ENCODE data around the gene NID1.

NID1 gene

GRCh38 chr1:236063919-236064673, 794 bp downstream of the NID1 start:
- DNase-seq (ENCODE audit: low spot score): peak; percentile 52

DNA sequence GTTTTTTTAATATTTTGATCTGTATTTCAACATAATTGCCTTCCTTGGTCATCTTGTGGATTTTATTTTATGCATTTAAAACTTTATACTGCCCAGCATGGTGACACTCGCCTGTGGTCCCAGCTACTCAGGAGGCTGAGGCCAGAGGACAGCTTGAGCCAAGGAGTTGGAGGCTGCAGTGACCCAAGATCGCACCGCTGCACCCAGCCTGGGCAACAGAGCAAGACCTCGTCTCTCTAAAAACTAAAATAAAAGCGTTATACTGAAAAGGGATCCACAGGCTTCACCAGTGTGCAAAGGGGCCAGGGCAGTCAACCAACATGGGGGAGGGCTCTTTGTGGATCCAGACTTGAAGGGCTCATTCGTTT, 1.4 kb downstream of the NID1 start:
- no peak for DNase-seq (ENCODE audit: low spot score)

GRCh38 chr1:236060286-236060685, 4.6 kb downstream of the NID1 start:
- DNase-seq (ENCODE audit: low spot score): no peak

DNA sequence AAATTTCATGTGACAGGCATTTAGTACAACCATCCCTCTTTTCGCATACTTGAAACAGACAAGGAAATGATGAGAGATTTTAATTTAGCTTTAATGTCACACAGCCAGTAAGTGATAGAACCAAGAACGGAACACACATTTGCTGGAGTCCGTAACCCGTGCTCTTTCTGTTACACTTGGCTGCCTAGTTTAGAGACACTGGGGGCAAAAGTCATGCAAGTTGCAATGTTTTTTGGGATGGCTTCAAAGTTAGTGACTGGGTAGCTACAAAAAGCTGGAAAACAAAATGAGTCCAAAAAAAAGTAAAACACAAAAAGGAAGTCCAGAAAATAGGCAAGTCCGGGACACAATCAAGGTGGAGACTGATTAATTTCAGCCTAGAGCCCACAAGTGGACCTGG, 5.9 kb downstream of the NID1 start:
- no peak for DNase-seq (ENCODE audit: low spot score)

DNA sequence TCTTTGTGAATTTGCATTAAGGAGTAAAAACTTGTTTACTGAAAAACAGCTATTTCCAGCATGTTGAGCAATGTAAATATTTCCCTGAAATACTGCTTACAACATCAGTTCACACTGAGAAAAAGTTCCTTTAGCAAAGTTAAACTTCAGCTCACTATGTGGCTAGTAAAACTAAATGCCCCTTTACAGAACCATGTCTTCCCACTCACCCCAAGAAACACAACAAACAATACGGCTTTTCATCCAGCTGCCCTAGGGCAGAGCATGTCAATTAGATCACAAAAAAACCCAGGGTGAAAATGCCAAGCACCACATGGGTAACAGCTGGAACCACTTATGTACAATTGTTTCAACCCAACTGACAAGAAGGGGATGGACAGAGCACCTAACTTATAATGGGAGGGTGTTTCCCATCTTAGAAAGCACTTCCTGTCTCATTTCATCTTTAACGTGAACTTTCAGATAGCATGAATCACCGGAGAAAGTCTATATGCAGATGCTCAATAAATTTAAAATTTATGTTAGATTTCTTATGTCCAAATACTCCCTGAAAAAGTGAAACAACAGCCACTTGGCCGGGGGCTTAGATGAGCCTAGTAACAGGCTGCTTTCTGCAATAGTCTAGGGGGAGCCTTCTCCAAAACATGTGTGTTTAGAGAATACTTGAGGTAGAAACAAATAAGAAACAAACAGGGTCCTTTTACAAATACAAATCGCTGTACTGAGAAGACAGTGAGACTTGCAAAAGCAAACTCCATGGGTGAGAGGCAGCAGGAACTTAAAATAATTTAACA, 6.6 kb downstream of the NID1 start:
- no peak for DNase-seq (ENCODE audit: low spot score)

DNA sequence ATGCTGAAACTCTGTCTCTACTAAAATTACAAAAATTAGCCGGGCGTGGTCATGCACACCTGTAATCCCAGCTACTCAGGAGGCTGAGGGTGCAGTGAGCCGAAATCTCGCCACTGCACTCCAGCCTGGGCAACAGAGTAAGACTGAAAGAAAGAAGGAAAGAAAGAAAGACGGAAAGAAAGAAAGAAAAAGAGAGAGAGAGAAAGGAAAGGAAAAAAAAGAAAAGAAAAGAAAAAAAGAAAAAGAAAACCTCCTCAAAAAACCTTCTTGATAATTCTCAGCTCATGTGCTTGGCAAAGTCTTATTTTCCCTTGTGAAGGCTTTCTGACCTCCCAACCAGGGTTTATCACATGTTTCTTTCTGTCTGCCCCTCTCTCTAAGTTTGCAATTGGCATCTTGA, 7.3 kb downstream of the NID1 start:
- DNase-seq (ENCODE audit: low spot score): no peak

GRCh38 chr1:236052232-236052993, 12.5 kb downstream of the NID1 start:
- no peak for DNase-seq (ENCODE audit: low spot score)

- peak; percentile 6 for DNase-seq (ENCODE audit: low spot score)
Measured at GRCh38 chr1:236051242-236051791, 13.6 kb downstream of the NID1 start.

DNA sequence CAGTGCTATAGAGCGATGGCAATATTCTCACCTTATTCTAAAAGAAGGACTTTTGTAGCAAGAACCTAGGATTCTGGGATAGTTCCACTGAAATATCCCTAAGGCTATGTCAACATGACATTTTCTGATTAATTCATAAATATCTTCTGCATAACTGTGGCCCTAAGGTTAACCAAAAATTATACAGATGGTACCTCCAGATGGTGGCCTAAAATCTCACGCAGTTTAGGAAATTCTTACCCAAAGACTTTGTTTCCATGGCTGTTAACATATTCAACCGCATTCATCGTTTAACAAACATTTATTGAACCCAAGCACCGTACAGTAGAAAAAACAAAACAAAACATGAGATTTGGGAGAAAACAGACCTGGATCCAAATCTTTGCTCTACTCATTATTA, 19.1 kb downstream of the NID1 start:
- DNase-seq (ENCODE audit: low spot score): peak; percentile 52

GRCh38 chr1:236044341-236044740, 20.5 kb downstream of the NID1 start:
- DNase-seq (ENCODE audit: low spot score): no peak

- no peak for DNase-seq (ENCODE audit: low spot score)
Measured at GRCh38 chr1:236041631-236042618, 23.0 kb downstream of the NID1 start.

DNA sequence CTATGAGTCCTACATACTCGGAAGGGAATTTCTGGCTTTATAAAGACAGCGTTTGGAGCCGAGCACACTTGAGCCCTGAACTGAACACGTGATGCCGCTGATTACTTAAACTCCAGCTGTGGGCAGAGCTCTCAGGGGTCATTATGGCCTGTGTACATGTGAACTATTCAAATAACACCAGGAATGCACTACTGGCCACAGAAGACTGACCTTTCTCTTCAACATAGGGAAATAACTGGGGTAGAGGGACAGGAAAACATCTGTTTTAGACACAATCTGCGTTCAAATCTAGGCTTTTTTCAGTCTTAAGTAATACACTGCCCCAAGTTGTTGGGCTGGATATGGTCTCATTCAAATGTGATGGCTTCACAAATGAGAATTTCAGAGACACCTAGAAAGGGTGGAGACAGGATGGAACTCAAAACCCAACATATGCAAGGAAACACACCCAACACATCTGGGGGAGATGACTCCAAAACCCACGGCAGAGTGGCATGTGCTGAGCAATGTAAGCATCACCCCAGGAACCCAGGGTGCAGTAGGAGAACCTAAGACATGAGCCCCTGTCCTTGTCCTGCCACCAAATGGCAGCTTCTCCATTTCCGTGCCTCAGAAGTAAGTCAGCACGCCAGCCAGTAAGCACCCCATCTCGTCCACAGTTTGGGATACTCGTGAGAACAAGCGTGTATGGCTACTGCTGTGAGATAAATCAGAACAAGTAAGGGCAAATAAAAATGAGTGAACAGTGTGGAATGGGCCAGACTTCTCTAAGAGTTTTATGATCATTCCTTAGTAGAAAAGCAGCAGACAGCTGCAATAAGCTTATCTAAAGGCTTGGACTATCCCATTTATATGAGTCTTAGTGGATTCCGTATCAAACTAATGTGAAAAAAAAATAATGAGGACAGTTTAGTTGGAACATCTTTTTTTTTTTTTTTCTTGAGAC, 24.9 kb downstream of the NID1 start:
- no peak for DNase-seq (ENCODE audit: low spot score)

DNA sequence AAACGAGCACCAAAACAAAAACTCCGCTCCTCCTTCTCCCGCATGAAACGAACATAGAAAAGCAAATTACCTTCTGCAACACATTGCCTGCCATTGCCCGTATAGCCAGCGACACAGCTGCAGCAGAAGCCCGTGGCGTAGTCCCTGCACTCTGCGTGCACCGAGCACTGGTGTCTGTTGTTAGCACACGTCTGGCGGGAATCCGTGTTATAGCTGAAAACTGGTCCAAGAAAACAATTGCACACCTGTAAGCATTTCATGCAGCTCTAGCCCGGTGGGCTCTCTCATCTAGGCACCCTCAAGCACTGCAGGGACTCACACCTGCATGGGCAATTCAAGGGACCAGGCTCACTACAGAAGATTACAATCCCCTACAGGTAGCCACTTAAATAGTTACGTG, 26.9 kb downstream of the NID1 start:
- DNase-seq (ENCODE audit: low spot score): no peak

DNA sequence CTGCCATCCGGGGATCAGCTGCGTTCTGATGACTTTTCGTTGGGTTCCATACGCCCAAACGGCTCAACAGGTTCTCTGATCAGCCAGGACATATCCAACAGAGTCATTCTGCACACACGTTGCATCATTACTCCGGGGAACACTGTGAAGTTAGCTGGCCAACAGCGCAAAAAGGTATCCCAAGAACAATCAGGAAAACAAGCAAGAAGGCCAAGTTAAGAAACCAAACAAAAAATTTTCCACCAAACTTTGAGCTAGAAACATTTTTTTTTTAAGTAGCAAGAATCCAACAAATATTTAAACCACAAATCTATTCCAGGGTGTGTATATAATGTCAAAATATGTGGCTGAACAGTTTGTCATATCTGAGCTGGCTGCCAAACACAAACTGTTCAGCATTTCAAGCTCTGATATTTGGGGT, 29.2 kb downstream of the NID1 start:
- no peak for DNase-seq (ENCODE audit: low spot score)

DNA sequence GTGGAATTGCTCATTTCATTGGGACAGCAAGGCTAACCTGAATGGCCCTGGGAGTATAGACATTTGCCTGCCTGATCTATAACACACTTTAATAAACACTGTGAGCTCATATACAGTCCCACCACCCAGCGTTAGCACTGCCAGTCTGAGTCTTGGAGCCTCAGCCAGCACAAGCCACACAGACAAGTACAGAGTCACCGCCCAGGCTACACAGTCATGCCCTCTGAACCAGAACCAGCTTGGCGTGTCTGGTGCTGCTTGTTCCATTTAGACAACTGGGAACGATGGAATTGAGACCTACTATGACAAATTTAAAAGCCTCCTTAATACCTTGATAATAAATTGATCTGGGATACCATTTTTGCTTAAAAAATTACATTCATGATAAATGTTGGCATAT, 31.6 kb downstream of the NID1 start:
- no peak for DNase-seq (ENCODE audit: low spot score)

DNA sequence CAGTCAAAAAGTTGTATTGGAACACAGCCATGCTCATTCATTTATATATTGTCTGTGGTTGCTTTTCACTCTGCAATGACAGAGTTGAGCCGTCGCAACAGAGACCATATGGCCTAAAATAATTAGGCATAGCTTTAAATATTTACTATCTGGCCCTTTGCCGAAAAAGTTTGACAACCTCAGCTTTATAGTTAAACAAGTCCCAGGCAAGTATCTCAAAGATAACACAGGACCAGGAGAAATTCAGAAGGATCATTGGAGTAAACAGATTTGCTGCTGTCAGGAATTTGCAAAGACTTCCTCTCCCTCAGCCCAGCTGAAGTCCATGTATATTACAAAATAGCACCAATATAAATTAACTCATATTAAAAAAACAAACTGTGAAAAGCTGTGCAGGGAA, 34.4 kb downstream of the NID1 start:
- no peak for DNase-seq (ENCODE audit: low spot score)

- no peak for DNase-seq (ENCODE audit: low spot score)
Measured at GRCh38 chr1:236029428-236029940, 35.4 kb downstream of the NID1 start.

DNA sequence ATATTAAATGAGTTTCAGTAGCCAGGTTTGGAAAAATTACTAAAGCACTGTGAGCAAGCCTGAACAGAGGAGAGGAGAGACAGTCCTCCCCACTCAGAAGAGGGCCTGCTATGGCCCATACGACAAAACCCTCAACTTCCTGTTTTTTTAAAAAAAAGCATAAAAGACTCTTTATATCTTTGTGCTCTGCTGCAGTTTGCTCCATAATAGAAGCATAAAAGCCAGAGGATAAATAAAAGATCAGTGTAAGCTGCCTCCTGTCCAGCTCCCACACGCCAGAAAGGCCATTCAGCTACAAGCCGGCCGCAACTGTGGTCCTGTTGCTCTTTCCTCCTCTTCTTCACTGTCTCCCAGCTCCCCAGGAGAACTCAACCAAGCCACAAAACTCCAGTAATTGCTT, 37.8 kb downstream of the NID1 start:
- DNase-seq (ENCODE audit: low spot score): no peak

GRCh38 chr1:236025836-236026235, 39.1 kb downstream of the NID1 start:
- no peak for DNase-seq (ENCODE audit: low spot score)

DNA sequence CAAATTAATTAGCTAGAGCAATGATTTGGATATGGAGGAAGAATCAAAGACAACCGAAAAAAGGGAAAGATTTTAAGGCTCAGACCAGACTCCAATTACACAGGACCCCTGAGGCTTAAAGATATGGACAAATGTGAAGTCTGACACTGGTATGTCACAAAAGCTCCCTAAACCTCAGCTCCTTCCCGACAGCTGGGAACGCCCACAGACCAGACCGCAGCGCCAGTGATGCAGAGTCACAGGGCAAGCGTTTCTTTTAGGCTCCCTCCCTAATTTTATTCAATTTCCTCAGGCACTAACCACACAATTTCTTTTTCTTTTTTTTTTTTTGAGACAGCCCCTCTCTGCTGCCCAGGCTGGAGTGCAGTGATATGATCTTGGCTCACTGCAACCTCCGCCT, 40.2 kb downstream of the NID1 start:
- no peak for DNase-seq (ENCODE audit: low spot score)

All from cerebellar cortex (tissue), 1 donor.